ENCODE measurements around the gene ABHD2.

ABHD2 gene

DNA sequence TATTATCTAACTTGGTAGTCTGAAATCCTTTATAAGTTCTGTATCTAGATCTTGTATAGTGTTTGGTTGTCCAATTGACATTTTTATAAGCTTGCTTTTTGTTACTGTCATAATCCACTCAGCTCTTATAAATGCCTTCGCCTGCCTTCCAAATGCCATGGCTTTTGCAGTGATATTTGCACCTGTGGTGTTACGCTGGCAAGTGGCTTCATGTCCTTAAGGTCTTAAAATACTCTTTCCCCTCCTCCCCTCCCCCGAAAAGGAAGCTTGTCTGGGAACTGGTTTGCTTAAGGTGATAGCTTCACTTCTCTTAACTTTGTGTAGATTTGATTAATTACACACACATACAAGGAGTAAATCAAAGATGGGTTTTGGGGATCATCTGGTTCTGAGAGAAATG, 62.0 kb downstream of the ABHD2 start:
- Histone ChIP-seq H3K79me2 (ENCODE audit: insufficient read depth, low read length) (no peaks in the 10 kb centered on the region), H3K4me2 (ENCODE audit: insufficient read depth, low read length) (no peak overlapping the region), H3K9me3 (ENCODE audit: insufficient read depth, low read length, severe bottlenecking) (no peaks in the 10 kb centered on the region), H3K4me3 (ENCODE audit: low read depth in 1 of 2, low read length in 2 of 2) (no peak overlapping the region), H3K36me3 (ENCODE audit: insufficient read depth, low read length) (peaks cover 25% of the 10 kb centered on the region), H3K4me1 (ENCODE audit: insufficient read depth, low read length) (no peaks in the 10 kb centered on the region), H3K27ac (ENCODE audit: low read length) (no peak overlapping the region), H3K9ac (ENCODE audit: low read depth, low read length) (no peak overlapping the region), H3K27me3 (ENCODE audit: insufficient read depth, low read length, poor library complexity) (no peaks in the 10 kb centered on the region), H4K20me1 (ENCODE audit: insufficient read depth, low read length) (no peaks in the 10 kb centered on the region), H2AFZ (ENCODE audit: low read depth, low read length) (no peak overlapping the region)
- DNase-seq (no peak), ATAC-seq (ENCODE audit: insufficient read depth, low read depth) (no peak)
- TF ChIP-seq, protein P1, sequence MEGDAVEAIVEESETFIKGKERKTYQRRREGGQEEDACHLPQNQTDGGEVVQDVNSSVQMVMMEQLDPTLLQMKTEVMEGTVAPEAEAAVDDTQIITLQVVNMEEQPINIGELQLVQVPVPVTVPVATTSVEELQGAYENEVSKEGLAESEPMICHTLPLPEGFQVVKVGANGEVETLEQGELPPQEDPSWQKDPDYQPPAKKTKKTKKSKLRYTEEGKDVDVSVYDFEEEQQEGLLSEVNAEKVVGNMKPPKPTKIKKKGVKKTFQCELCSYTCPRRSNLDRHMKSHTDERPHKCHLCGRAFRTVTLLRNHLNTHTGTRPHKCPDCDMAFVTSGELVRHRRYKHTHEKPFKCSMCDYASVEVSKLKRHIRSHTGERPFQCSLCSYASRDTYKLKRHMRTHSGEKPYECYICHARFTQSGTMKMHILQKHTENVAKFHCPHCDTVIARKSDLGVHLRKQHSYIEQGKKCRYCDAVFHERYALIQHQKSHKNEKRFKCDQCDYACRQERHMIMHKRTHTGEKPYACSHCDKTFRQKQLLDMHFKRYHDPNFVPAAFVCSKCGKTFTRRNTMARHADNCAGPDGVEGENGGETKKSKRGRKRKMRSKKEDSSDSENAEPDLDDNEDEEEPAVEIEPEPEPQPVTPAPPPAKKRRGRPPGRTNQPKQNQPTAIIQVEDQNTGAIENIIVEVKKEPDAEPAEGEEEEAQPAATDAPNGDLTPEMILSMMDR (IDR thresholded peaks at IDR 0.05; ENCODE audit: borderline replicate concordance, extremely low read depth, low read length, poor library complexity, severe bottlenecking): no peak
- no peak for TF ChIP-seq EZH2 (IDR thresholded peaks at IDR 0.05; ENCODE audit: borderline replicate concordance, low read depth, low read length, severe bottlenecking)

DNA sequence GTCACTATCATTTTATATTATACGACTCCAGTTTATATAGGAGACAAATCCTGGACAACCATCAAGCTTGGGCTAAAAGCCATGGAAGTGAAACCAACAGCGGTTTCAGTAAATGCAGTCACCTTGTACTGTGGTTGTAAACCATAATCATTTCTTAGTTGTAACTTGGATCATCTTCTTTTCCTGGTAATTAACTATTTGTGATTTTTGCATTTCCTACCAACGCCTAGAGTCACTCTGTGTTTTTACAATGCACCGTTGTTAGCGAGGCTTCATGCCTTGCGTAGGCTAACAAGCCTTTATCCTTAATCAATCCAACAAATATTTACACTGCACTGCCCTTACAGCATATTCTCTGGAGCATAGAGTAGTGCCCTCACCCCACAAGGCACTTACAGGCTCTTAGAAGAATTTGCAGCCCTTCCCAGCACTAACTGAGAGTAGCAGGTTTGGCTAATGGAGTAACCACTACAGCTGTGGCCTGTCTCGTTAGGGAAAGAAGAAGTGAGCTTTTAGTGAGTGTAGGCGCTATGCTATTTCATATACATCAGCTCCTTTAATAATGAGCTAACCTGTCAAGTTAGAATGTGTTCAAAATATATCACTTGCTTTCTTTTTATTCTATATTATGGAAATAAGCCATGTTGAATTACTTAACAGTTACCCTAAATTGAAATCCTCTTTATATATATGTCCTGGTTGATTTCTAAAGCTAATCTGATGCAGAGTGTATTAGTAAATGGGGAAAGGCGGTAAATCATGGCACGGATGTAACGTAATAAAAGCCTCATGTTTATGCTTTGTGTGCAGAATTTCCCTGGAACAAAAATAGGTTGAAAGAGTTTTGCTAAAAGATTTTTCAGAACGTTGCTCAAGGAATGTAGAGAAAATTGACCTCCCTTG, 62.8 kb downstream of the ABHD2 start:
- Histone ChIP-seq H3K4me1 (ENCODE audit: insufficient read depth, low read length) (no peaks in the 10 kb centered on the region), H3K27me3 (ENCODE audit: insufficient read depth, low read length, poor library complexity) (no peaks in the 10 kb centered on the region), H3K4me2 (ENCODE audit: insufficient read depth, low read length) (no peak overlapping the region), H3K9ac (ENCODE audit: low read depth, low read length) (no peak overlapping the region), H3K4me3 (ENCODE audit: low read depth in 1 of 2, low read length in 2 of 2) (no peak overlapping the region), H2AFZ (ENCODE audit: low read depth, low read length) (no peak overlapping the region), H3K79me2 (ENCODE audit: insufficient read depth, low read length) (no peaks in the 10 kb centered on the region), H3K36me3 (ENCODE audit: insufficient read depth, low read length) (peaks cover 31% of the 10 kb centered on the region), H3K9me3 (ENCODE audit: insufficient read depth, low read length, severe bottlenecking) (no peaks in the 10 kb centered on the region), H3K27ac (ENCODE audit: low read length) (no peak overlapping the region), H4K20me1 (ENCODE audit: insufficient read depth, low read length) (no peaks in the 10 kb centered on the region)
- ATAC-seq (ENCODE audit: insufficient read depth, low read depth) (no peak), DNase-seq (no peak)
- TF ChIP-seq, protein P1 (IDR thresholded peaks at IDR 0.05; ENCODE audit: borderline replicate concordance, extremely low read depth, low read length, poor library complexity, severe bottlenecking): no peak

DNA sequence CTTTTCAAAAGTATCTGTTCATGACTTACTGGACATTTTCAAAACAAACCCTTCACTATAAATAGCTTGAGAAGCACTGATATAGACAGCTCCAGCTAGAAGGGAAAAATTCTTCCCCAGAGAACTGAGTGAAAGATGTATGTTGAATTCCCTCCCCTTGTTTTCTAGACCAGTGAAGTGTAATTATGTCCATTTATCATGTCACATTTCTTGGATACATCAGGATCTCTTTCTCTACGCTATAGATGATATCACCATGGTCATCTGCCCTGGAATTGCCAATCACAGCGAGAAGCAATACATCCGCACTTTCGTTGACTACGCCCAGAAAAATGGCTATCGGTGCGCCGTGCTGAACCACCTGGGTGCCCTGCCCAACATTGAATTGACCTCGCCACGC, 66.9 kb downstream of the ABHD2 start:
- Histone ChIP-seq H3K36me3 (ENCODE audit: insufficient read depth, low read length) (peaks cover 39% of the 10 kb centered on the region), H3K4me3 (ENCODE audit: low read depth in 1 of 2, low read length in 2 of 2) (no peak overlapping the region), H4K20me1 (ENCODE audit: insufficient read depth, low read length) (no peaks in the 10 kb centered on the region), H2AFZ (ENCODE audit: low read depth, low read length) (no peak overlapping the region), H3K27ac (ENCODE audit: low read length) (no peak overlapping the region), H3K4me1 (ENCODE audit: insufficient read depth, low read length) (no peaks in the 10 kb centered on the region), H3K9me3 (ENCODE audit: insufficient read depth, low read length, severe bottlenecking) (no peaks in the 10 kb centered on the region), H3K4me2 (ENCODE audit: insufficient read depth, low read length) (no peak overlapping the region), H3K9ac (ENCODE audit: low read depth, low read length) (no peak overlapping the region), H3K27me3 (ENCODE audit: insufficient read depth, low read length, poor library complexity) (no peaks in the 10 kb centered on the region), H3K79me2 (ENCODE audit: insufficient read depth, low read length) (no peaks in the 10 kb centered on the region)
- TF ChIP-seq, protein P1 (IDR thresholded peaks at IDR 0.05; ENCODE audit: borderline replicate concordance, extremely low read depth, low read length, poor library complexity, severe bottlenecking): no peak
- TF ChIP-seq EZH2 (IDR thresholded peaks at IDR 0.05; ENCODE audit: borderline replicate concordance, low read depth, low read length, severe bottlenecking): no peak
- DNase-seq (no peak), ATAC-seq (ENCODE audit: insufficient read depth, low read depth) (no peak)

All from DND-41 (cell line).